Medulla oblongata (tissue), 1 donor: ENCODE results near the gene CHSY3.
A peak's percentile ranks its signal among the peaks of the same experiment; 100 is the strongest.

Source experiments
- DNase-seq: peaks from one replicate; pipeline ENCODE4 v3.0.0-alpha.2; 2015; ENCODE audit errors: extremely low spot score

CHSY3 gene

DNA sequence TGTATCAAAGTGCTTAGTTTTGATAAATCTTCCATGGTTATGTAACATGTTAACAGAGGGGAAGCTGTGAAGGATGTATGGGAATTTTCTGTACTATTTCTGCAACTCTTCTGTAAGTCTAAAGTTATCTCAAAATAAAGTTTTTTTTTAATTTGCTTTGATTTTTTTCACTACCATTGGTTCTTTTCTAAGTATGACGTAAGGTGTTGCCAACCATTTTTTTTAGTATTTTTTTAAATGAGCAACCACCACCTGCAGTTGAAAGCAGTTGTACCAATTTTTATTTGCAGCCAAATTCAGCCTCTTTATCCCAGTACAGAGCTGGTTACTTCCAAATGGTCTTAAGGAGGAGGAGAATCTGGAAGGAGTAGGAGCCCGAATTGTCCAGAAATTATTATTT lies 192.2 kb downstream of the CHSY3 start:
- DNase-seq = no peak

DNA sequence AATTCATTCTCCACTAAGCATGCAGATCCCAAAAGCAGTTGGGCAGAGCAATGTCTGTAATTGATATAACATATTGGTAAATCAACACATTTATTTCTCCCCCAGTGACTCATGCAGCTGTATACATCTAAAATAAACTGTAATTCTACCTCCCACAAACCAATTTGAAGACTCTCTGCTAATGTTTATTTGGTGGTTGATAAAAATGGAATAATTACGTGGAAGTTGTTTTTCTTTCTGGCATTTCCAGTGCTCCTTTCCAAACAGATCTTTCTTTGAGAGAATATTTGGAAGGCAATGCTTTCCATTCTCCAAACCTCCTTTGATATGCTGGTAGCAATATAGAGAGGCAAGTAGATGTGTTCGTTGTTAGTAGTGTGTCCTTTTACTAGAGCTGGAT lies 194.7 kb downstream of the CHSY3 start:
- no peak for DNase-seq

DNA sequence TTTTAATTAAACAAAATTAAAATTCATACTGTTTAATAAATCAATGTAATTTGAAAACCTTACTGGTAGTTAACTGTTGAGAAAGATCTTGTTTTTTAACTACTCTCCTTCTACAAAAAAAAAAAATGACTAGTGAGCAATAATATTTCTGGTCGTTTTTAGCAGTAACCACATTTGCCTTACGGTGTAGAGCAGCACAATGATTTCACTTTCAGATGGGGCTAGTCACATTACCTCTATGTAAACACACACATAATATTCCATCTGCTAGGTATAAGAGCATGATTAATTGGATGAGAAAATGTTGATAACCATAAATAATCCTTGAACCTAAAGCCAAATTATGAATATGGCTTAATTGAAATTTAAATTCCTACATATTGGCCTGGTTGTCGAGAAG lies 198.1 kb downstream of the CHSY3 start:
- DNase-seq = no peak

DNA sequence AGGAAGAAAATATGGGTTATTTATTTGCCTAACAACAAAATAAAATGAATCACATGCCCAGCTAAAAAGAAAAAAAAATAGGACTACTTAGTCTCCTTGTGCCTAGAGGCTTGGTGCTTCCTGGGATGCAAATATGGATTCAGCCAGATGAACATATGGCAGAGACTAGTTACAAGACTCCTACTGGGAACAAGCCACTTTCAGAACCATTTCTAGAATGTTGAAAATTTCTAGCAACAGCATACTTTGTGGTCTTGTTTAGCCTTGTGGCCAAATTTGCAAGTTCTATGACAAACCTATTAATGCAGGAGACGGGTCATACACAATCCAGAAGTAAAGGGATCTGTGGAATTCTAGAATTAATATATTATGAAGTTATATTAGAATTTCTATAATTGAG lies 198.7 kb downstream of the CHSY3 start:
- DNase-seq = no peak

DNA sequence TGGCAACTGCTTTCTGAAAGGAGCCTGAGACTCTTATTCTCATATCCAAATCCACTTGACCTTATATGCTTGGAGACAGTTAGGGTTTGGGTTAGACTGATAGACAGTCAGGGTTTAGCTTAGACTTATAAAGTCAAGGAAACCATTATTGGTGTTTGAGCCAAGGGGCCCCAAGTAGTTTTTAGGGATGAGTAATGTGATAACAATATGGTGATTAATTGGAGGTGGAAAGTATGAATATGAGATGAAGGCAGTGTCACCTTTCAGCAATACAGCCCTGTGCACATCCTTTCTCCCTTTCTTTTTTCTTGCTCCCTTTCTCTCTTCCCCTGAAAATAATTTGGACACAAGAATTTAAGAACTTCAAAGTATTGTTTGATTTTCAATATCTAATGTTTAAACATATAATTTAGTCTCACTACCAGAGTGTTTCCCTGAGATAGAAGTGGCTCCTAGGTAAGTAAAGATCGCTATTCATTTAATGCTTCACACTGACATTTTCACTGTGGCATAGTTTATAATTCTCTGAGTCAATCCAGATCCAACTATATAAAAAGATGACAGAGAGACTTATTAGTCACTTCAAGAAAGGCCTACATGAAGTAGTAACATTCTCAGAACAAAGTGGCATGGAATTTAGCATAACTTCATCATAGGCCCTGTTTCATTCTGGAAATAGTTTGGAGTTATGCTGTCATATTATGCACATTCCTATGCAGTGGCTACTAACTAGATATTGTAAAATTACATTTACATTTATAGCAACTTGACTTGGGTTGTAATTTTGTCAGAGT lies 200.8 kb downstream of the CHSY3 start:
- DNase-seq = no peak

DNA sequence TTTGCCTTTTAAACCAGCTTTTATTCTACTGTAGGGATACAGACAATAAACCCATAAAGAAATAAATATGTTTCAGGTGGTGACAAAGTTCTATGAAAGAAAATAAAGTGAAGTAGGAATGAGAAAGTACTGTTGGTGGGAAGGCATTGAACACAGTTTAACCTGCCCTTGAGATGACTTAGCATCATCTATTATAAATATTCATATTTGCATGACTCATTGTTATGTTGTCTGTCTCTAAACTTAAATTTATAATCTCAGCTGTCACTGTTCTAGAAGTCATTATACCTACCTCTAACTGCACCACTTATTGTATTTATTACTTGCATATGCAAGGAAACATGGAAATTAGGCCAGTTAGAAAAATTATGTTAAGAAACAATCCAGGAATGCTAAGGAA lies 202.2 kb downstream of the CHSY3 start:
- no peak for DNase-seq

DNA sequence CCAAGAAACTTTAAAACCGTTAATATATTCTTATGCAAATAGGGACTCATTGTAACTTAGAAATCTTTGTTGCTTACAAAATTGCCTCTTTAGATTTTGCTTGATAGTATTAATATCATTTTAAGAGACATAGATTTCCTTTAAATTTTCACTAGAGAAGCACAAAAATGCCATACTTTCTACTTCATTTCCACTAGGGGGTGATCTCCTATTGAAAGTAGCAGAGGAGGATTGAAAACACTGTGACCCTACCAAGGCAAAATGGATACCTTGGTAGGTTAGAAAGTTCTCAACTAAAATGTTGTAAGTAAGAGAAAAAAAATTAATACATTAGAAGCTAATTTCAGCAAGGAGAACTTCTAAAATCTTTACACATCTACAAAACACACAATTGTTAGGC lies 204.9 kb downstream of the CHSY3 start:
- DNase-seq = peak; percentile 39

DNA sequence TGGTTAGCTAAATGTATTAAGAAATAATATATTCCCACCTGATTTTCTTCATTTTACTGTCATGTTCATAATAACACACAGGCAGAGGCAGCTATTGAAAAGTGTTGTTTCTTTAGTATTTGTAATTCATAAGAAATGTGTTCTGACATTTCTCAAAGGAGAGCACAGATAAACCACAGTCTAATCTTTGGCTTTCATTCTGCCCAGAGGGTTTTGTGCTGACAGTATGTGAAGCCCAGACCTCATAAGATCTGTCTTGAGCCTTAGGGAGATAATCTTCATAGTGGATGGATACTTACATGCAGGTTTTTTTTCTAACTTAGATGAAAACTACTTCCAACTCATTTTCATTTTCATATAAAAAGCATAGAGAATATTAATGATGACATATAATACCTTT lies 206.1 kb downstream of the CHSY3 start:
- no peak for DNase-seq

DNA sequence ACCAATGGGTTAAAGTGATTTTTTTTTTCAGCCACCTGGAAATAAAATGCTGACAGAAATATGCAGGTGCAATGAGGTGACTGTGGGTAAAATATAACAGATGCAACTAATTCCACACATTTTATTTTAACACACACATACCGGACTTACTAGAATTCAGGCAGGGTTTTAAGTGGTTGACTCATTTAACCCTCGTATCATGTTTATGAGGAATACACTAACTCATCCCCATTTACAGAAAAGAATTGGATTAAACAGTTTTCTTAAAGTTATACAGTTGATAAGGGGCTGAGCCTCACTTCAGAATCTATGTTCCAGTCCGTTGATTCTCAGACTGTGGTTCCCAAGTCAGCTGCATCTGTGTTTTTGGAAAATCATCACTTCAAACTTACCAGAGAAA lies 207.5 kb downstream of the CHSY3 start:
- no peak for DNase-seq

DNA sequence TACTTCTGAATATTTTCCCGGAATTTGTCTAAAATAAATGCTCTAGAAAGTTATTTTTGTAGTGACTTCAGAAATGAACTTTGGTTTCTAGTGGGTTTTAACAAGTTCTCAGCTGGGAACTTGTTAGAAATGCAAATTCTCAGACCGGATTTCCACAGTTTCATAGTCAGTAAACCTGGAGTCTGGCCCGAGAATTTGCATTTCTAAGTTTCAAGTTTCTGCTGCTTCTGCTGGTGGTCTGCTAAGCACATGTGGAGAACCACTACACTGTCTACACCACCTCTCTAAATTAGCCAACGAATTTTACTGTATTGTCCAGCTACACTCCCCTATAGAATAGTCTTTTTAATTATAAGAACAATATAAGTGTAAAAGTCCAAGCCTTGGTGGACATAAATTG lies 208.0 kb downstream of the CHSY3 start:
- no peak for DNase-seq

DNA sequence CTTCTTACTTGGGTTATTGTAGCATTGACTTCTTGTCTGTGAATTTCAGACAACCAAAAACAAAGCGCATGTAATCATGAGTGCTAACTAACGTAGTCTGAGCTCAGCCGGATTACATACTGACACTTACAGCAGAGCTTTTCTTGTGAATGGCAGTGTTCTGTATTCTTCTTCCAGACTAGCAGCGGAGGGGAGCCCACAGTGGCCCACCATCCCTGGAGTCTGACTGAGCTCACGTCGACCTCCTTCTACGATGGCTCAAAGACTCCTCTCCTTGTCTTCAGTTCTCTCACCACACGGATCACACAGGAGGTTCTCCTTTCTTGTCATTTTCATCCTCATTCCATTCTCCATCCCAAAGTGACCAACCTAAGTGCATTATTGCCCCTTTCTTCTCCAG lies 211.4 kb downstream of the CHSY3 start:
- DNase-seq = no peak

DNA sequence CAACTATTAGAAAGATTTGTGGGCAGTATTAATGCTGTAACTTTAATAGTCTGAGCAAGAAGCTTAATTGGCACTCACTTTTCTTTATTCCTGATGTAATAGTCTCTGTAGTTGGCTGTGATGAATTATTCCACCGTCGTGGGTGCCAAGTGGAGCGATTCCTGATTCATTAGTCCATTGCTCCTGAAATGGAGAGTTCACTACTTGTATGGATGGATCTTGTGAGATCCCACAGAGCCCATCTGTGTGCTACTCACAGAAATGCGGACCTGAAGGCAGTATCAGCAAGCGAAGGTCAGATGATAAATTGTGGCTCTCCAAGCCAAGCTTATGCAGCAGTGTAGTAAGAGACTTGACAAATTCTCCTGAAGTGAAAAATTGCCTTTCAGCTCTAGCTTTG lies 212.2 kb downstream of the CHSY3 start:
- DNase-seq = no peak

DNA sequence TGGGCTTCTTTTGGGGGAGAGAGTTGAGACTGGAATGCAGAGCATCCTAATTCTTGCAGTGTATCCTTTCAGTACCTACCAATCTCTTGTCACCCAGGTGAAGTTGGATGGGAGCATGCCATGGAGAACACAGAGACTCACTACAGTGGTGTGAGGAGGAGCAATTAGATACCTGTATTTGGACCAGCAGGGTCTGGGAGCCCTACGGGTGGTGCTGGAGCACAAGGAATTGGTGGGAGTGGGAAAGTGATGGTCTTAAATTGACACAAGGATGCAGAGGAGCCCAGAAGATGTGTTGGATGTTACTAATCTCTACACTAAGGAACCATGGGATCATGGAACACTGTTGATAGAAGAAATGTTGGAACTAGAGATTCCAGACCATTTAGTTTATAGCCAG lies 212.7 kb downstream of the CHSY3 start:
- DNase-seq = no peak

DNA sequence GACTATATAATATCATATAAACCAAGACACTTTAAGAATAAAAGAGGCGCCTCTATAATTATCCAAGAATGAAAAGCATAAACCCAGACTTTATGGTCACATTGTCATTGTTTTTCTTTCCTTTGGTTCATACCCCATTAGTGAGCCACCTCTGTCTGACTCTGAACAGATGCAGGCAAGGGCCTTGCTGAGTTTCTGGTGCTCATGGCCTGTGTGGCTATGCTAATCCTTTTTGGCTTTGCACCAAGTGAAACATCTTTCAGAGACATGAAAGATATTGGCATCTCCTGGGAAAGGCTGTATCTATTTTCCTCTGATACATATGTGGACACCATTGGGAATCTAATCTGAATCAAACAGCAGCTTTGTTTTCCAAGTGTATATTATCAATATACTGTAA lies 222.5 kb downstream of the CHSY3 start:
- DNase-seq = no peak

DNA sequence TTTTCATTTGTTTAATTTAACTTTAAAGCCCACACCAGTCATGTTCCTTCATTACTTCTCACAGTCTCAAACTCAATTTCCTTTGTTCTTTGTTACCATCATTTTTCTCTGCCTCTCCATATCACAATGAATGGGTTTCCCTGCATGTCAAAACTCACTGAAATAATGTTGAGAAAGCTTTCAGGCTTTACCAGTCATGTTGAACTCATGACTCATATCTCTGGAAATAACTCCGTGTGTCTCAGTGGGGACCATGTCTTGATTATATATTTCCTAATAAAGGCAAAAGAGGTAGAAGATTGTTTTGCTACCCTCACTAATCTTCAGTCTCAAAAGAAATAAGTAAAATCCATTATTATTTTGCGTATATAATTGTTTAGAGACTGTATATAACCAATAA lies 231.2 kb downstream of the CHSY3 start:
- DNase-seq = no peak

DNA sequence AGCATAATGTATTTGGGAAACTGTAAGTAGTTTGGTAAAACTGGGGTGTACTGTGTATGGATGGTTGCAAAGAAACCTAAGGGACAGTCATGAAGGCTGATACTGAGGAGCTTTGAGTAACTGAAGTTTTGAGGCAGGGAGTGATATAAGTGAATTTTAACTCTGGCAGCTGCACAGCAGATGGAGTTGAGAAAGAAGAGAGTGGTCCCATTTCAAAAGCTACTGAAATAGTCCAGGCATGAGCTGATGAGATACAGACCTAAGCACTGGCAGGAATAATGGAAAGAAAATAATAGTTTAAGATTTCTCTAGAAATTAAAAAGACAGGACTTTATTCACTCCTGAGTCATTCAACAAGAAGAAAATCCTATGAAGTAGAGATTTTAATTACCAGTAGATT lies 232.0 kb downstream of the CHSY3 start:
- DNase-seq = no peak

DNA sequence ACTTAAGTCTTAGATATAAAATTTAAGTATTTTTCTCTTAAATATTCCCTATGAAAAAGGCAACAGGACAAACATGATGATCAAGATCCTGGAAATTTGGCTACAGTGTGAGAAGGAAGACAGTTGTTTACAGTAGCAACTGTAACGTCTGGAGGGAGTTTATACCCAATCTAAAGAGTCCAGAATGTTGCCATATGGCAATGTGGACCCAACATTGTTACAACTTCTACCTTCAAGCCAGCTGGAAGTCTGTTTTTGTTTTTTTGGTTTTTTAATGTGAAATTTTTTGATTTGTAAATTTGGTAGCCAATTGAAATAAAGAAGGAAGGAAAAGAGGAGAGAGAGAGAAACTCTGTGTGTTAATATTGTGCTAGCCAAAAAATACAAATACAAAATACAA lies 233.4 kb downstream of the CHSY3 start:
- DNase-seq = no peak

DNA sequence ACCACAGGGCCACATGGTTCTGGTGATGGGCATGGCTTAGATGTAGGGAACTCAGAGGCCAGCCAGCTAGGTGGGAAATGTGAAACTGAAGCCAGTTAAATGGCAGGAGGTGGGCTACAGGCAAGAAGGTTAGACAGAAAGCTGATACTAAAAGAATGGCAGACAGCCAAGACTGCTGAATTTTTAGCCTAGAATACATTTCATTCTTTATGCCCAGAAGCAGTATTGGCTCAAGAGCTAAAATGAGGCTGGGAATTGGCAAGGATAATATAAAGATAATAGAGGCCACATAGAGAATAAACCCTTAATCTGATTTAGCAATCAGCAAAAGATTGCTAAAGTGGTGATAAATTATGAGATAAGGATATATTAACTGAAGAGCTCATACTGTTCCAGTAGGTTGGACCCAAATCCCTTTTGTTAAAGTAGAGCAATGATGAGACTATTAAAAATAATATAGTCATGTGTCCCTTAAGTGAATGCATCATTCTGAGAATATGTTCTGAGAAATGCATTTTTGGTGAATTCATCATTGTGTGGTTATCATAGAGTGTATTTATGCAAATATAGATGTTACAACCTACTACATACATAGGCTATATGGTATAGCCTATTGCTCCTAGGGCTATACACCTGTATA lies 234.3 kb downstream of the CHSY3 start:
- no peak for DNase-seq

DNA sequence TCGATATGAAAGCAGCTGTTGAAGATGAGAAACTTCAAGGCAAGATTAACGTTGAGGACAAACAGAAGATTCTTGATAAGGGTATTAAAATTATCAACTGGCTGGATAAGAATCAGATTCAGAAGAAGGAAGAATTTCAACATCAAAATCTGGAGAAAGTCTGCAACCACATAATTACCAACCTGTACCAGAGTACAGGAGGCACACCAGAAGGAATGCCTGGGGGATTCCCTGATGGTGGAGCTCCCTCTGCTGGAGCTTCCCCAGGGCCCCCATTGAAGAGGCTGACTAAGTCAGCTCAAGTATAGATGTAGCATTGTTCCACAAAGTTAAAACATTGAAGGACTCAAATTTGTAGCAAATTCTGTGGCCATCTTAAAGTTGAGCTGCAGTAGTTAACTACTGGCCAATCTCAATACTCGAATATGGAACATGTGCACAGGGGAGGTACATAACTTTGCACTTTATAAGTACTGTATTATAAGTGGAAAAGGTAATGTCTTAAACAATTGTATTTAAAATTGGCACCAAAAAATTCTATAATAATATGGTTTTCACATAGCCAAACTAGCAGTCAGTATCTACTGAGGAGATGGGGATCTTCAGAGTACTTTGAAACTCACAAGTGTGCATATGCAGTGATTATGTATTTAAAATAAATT lies 237.5 kb downstream of the CHSY3 start:
- peak; percentile 40 for DNase-seq

DNA sequence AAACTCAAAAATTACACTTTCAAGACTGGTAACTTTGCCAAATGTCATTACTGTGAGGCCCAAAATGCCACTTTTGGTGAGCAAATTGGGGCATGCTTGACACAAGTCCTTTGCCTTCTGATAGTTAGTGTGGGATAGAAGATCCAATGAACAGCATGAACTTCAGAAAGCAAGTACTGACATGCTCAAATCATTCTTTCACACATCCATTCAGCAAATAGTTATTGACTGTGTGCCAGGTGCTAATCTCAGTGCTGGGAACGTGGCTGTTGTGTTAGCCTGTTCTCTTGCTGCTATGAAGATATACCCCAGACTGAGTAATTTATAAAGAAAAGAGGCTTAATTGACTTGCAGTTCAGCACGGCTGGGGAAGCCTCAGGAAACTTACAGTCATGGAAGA lies 247.0 kb downstream of the CHSY3 start:
- no peak for DNase-seq

DNA sequence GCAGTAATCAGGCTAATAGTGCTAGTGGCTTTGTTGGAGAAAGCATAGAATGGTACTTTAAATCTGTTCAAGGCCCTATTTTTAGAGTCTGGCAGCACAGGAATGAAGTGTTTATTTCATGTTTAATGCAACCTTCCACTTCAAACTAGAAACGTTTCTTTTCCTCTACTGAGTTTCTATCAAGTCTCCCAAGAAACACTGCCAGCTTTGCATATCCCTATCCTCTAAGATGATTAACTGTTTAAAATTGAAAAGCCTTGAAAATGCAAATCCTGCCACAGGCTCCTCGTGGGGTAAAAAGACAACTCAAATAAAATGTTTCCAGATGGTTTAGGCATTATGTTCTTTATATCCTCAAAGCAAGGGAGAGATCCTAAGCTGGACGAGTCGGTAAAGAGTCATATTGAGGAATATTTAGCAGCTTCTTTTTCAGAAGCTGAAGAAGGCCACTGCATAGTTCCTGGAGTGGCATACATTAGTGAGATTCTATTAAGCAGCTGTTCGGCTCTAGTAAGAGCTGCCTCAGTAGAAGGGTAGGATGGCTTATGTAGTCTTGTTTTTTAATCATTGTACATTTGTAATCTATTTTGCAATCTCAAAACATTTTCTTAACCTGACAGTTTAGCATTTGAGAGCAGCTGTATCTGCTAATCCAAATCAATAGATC lies 251.2 kb downstream of the CHSY3 start:
- DNase-seq = no peak

DNA sequence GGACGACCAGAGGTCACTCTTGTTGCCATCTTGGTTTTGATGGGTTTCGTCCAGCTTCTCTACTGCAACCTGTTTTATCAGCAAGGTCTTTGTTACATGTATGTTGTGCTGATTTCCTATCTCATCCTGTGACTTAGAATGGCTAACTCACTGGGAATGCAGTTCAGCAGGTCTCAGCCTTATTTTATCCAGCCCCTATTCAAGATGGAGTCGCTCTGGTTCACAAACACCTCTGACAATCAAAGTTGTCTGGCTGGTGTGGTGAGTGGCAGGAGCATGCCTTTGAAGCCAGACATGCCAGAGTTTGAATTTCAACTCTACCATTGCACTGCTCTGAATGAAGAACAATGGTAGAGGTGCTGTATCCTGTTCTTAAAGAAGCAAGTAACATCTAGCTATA lies 253.8 kb downstream of the CHSY3 start:
- no peak for DNase-seq

DNA sequence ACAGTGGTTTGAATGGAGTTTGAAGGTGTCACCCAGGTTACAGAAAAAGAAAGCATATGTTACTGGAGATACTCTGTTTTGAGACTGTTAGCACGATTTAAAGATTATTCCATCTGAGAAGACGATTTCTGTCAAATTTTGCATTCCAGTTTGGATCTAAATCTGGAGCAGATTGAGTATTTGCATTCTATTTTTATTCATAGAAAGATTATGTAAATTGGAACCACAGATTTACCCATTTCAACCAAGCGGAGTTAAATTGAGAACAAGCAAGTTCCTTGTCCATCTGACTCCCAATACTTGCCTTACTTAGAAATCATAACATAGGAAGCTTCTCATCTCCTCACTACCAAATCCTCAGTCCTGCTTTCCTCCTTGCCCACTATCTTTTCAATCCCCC lies 255.7 kb downstream of the CHSY3 start:
- DNase-seq = no peak
